GM23248 (cell line): ENCODE measurements around the gene EGFLAM. TPM values are rescaled to one million over a fixed set of nuclear protein-coding genes. Genes with fewer than 3 reads are reported as not detected.
A peak's percentile ranks its signal among the peaks of the same experiment; 100 is the strongest.

Source experiments
- DNase-seq: peaks from one replicate; pipeline ENCODE4 v3.0.0-alpha.2; 2015
- H2AFZ ChIP-seq: fragments of 200-600 bp; sonication (generic); 2 replicates; pipeline ENCODE4 v1.6.1; 2016; ENCODE audit warnings: antibody characterized with exemption
- H3F3A ChIP-seq: fragments of 200-600 bp; sonication (generic); 2 replicates; pipeline ENCODE4 v1.6.1; 2016; ENCODE audit warnings: mild to moderate bottlenecking, antibody characterized with exemption, mixed run types; ENCODE audit not compliant: insufficient read depth
- H3K27ac ChIP-seq: fragments of 200-600 bp; sonication (generic); 2 replicates; pipeline ENCODE4 v1.5.1; 2016; ENCODE audit warnings: mild to moderate bottlenecking
- H3K27me3 ChIP-seq: fragments of 200-600 bp; sonication (generic); replicated peaks from 2 replicates; pipeline ENCODE4 v1.6.1; 2016; ENCODE audit warnings: mild to moderate bottlenecking; ENCODE audit not compliant: insufficient read depth
- H3K36me3 ChIP-seq: fragments of 200-600 bp; sonication (generic); 2 replicates; pipeline ENCODE4 v1.6.1; 2016; ENCODE audit warnings: low read depth, mild to moderate bottlenecking
- H3K4me1 ChIP-seq: fragments of 200-600 bp; sonication (generic); 2 replicates; pipeline ENCODE4 v1.6.1; 2016; ENCODE audit warnings: mild to moderate bottlenecking; ENCODE audit not compliant: insufficient read depth
- H3K4me2 ChIP-seq: fragments of 200-600 bp; sonication (generic); one replicate; pipeline ENCODE4 v1.6.1; 2016; ENCODE audit warnings: mild to moderate bottlenecking; ENCODE audit not compliant: unreplicated experiment
- H3K4me3 ChIP-seq: fragments of 200-600 bp; sonication (generic); 2 replicates; pipeline ENCODE4 v1.5.1; 2016; ENCODE audit warnings: mild to moderate bottlenecking
- H3K79me2 ChIP-seq: fragments of 200-600 bp; sonication (generic); 2 replicates; pipeline ENCODE4 v1.6.1; 2016; ENCODE audit warnings: mild to moderate bottlenecking; ENCODE audit not compliant: insufficient read depth
- H3K9ac ChIP-seq: fragments of 200-600 bp; sonication (generic); 2 replicates; pipeline ENCODE4 v1.6.1; 2016; ENCODE audit warnings: mild to moderate bottlenecking
- H3K9me2 ChIP-seq: fragments of 200-600 bp; sonication (generic); 2 replicates; pipeline ENCODE4 v1.6.1; 2016; ENCODE audit warnings: mixed run types, mild to moderate bottlenecking, moderate library complexity; ENCODE audit not compliant: insufficient read depth
- H3K9me3 ChIP-seq: fragments of 200-600 bp; sonication (generic); one replicate; pipeline ENCODE4 v1.6.1; 2017; ENCODE audit warnings: low read depth
- H4K20me1 ChIP-seq: fragments of 200-600 bp; sonication (generic); 2 replicates; pipeline ENCODE4 v1.6.0; 2016; ENCODE audit not compliant: insufficient read depth
- EZH2 ChIP-seq: fragments of 200-600 bp; sonication (generic); IDR thresholded peaks from 2 replicates; pipeline ENCODE4 v1.6.1; 2018; ENCODE audit warnings: antibody characterized with exemption, mild to moderate bottlenecking; ENCODE audit not compliant: insufficient read depth, poor library complexity, severe bottlenecking
- EZH2phosphoT487 ChIP-seq: fragments of 200-600 bp; sonication (generic); IDR thresholded peaks from 2 replicates; pipeline ENCODE4 v1.6.1; 2018; ENCODE audit warnings: antibody characterized with exemption, moderate library complexity, mild to moderate bottlenecking, low read depth; ENCODE audit not compliant: insufficient read depth
- WGBS, 2 experiments: methylation state at CpG; one replicate each; pipeline ENCODE4 v1.1.6; 2015 to 2017; ENCODE audit warnings: low lambda C conversion rate in 2 of 2, low coverage in 1 of 2; ENCODE audit errors: missing lambda C conversion rate in 2 of 2; 5-methylcytosine and 5-hydroxymethylcytosine counted together
- in situ Hi-C: fragments of 300-500 bp; cut with MboI; formaldehyde crosslinking; loops from 2 replicates; pipeline ENCODE4 v1.15.0; 2020
- polyA plus RNA-seq: library from polyadenylated mRNA; unstranded; fragments of >200 nt; fragmentation: Nextera tagmentation; extraction: Ambion mirVana; gene quantifications from 2 replicates; pipeline ENCODE4 v1.2.1, GENCODE V29; 2016
- small RNA-seq: library from RNA; depleted of rRNA; stranded (forward); fragments of <200 nt; gene quantifications from one replicate; pipeline ENCODE3, GENCODE V24; 2014; ENCODE audit warnings: low read depth, low replicate concordance
- total RNA-seq: library from RNA; depleted of rRNA; stranded (reverse); fragments of >200 nt; shearing (Covaris generic); gene quantifications from 2 replicates; pipeline ENCODE4 v1.2.3, GENCODE V29; 2014

Gene EGFLAM
- total and polyA plus RNA-seq, 2 experiments from 2014 or later, result not detected

GRCh38 chr5:38500573-38501260, 242.4 kb downstream of the EGFLAM start:
- no peaks in the 10 kb centered on the region for H3K36me3 ChIP-seq
- no peaks in the 10 kb centered on the region for H3K9me2 ChIP-seq
- H4K20me1 ChIP-seq, result no peaks in the 10 kb centered on the region
- no peak for TF ChIP-seq EZH2phosphoT487
- TF ChIP-seq EZH2, result no peak
- DNase-seq, result peak; percentile 72
- H3K9me3 ChIP-seq, result no peaks in the 10 kb centered on the region
- 74 to 76% methylated on average over 4 of the region's 4 CpGs for WGBS, 2 experiments
- H3K79me2 ChIP-seq, result no peaks in the 10 kb centered on the region
- peak overlapping the region; percentile 67 for H2AFZ ChIP-seq
- no peaks in the 10 kb centered on the region for H3K27me3 ChIP-seq
- peak overlapping the region; percentile 8; the same call in 1 of the 2 replicates for H3K27ac ChIP-seq
- no peak overlapping the region for H3K9ac ChIP-seq
- in situ Hi-C loops, result no loop called here
- H3K4me3 ChIP-seq, result 0 out of 2 replicates have a peak overlapping the region, but pooled peaks have one; percentile 8
- H3K4me1 ChIP-seq, result peaks cover 12% of the 10 kb centered on the region; the same call in 1 of the 2 replicates
- H3F3A ChIP-seq, result peaks cover 14% of the 10 kb centered on the region
- peak overlapping the region; percentile 9 for H3K4me2 ChIP-seq

GRCh38 chr5:38506302-38506701, 247.9 kb downstream of the EGFLAM start:
- peaks cover 16% of the 10 kb centered on the region for H3F3A ChIP-seq
- DNase-seq, result no peak
- TF ChIP-seq EZH2phosphoT487 (no peak), EZH2 (no peak)
- no peaks in the 10 kb centered on the region for H3K9me2 ChIP-seq
- no peaks in the 10 kb centered on the region for H3K36me3 ChIP-seq
- no peak overlapping the region for H3K9ac ChIP-seq
- H3K79me2 ChIP-seq, result no peaks in the 10 kb centered on the region
- H3K27ac ChIP-seq, result no peak overlapping the region
- in situ Hi-C loops, result no loop called here
- no peaks in the 10 kb centered on the region for H4K20me1 ChIP-seq
- no peaks in the 10 kb centered on the region for H3K9me3 ChIP-seq
- no peaks in the 10 kb centered on the region for H3K27me3 ChIP-seq
- peaks cover 14% of the 10 kb centered on the region; the same call in 1 of the 2 replicates for H3K4me1 ChIP-seq
- H3K4me3 ChIP-seq, result no peak overlapping the region
- H3K4me2 ChIP-seq, result no peak overlapping the region
- no peak overlapping the region for H2AFZ ChIP-seq
- WGBS, 2 experiments, result 95 to 97% methylated on average over 3 of the region's 3 CpGs

- peak; percentile 72 for DNase-seq
- no peaks in the 10 kb centered on the region for H3K79me2 ChIP-seq
- TF ChIP-seq EZH2phosphoT487 (no peak), EZH2 (no peak)
- H3K27ac ChIP-seq, result peak overlapping the region; percentile 18; the same call in 1 of the 2 replicates
- no peaks in the 10 kb centered on the region for H3K27me3 ChIP-seq
- in situ Hi-C loops, result no loop called here
- peaks cover 11% of the 10 kb centered on the region; the same call in 1 of the 2 replicates for H3K4me1 ChIP-seq
- no peak overlapping the region for H3K9ac ChIP-seq
- 0 out of 2 replicates have a peak, but pooled peaks cover 4% of the 10 kb centered on the region for H3F3A ChIP-seq
- no peaks in the 10 kb centered on the region for H4K20me1 ChIP-seq
- no peaks in the 10 kb centered on the region for H3K36me3 ChIP-seq
- peak overlapping the region; percentile 24 for H3K4me2 ChIP-seq
- H3K9me3 ChIP-seq, result no peaks in the 10 kb centered on the region
- H2AFZ ChIP-seq, result no peak overlapping the region
- H3K9me2 ChIP-seq, result no peaks in the 10 kb centered on the region
- 47 to 52% methylated on average over 5 of the region's 5 CpGs for WGBS, 2 experiments
- 0 out of 2 replicates have a peak overlapping the region, but pooled peaks have one; percentile 25 for H3K4me3 ChIP-seq
These were observed 250.8 kb downstream of the EGFLAM start for GRCh38 chr5:38509185-38509584.

Small RNA genes within 50 kb of the gene (small RNA-seq; reads per million reads assigned to genes)
- not detected for gene AC091839.1
